ENCODE data around the gene PDE8A. TPM values are rescaled to one million over a fixed set of nuclear protein-coding genes. Genes with fewer than 3 reads are reported as not detected.

The PDE8A gene
- total and polyA plus RNA-seq, 10 of the 15 experiments (the other 5 are each of a cell fraction or from before 2014, with no cell fraction given) = 6.7 to 69.2 (median 27.2) TPM

DNA sequence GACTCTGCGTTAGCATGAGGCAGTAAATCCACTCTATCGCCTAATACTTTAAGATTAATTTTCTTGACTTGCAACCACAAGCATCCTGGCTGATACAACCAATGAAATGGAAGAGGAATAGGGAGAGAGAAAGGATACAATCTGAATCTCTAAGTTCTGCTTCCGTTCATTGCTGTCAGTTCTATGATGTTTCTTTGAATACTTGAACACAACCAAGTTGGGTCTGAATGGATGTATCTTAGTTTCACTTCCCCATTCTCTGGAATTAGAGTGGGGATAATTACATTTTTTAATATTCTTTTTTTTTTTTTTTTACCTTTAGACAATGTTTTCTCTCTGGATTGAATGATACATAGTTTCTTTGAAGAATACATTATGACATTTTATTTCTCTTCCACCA, 22.9 kb downstream of the PDE8A start:
- POLR2A ChIA-PET = interaction anchor here (1.3 to 6.1 kb wide), 5 partner anchors 12 to 26 kb away, joined by 4 to 39 read pairs (median 12); partner anchors contain the start of gene PDE8A
- BruUV-seq (replicated peaks) = no TSS peak

More for the DNA sequence above, 22.9 kb downstream of the PDE8A start:
- in situ Hi-C loops (cut with MboI) (no loop called here), intact Hi-C loops (cut with micrococcal nuclease; ENCODE audit: unreplicated experiment) (no loop called here)
- FAIRE-seq = no peak
- H3K4me3 ChIP-seq = no peak overlapping the region
- no peaks in the 10 kb centered on the region; a peak in 1 of 4 replicates for H3K36me3 ChIP-seq (ENCODE audit: control insufficient read depth in 2 of 2, insufficient read depth in 2 of 2, low read length in 1 of 2)
- no peak overlapping the region for H3K9ac ChIP-seq (ENCODE audit: control insufficient read depth, insufficient read depth, low read length)
- no peaks in the 10 kb centered on the region for H3K9me3 ChIP-seq (replicated peaks; ENCODE audit: control insufficient read depth, insufficient read depth, low read length)
- H3K27ac ChIP-seq (ENCODE audit: control insufficient read depth, insufficient read depth) = no peak overlapping the region
- H4K20me1 ChIP-seq (ENCODE audit: control insufficient read depth, insufficient read depth) = no peaks in the 10 kb centered on the region
- RAD21 ChIA-PET (ENCODE audit: unreplicated experiment) = interaction anchor here (1.2 to 3.1 kb wide), 7 partner anchors 10 to 40 kb away, joined by 3 to 18 read pairs (median 6); no protein-coding TSS in a partner anchor
- no peak overlapping the region for H3K4me2 ChIP-seq (ENCODE audit: control insufficient read depth, insufficient read depth)
- SMC1A ChIA-PET (ENCODE audit: uncharacterized antibody, unreplicated experiment) = interaction anchor here (0.8 to 5.4 kb wide), 13 partner anchors 9 to 39 kb away, joined by 3 to 49 read pairs (median 8); no protein-coding TSS in a partner anchor
- peak; percentile 29; the same call in 2 of the 3 replicates for ATAC-seq
- no peak for DNase-seq (ENCODE audit: low read depth, low spot score)
- no peak overlapping the region for H2AFZ ChIP-seq (ENCODE audit: control insufficient read depth, low read depth, low read length)
- no peaks in the 10 kb centered on the region for H3K27me3 ChIP-seq (replicated peaks in 1 of 2; ENCODE audit: control insufficient read depth in 2 of 2, insufficient read depth in 2 of 2, low read length in 1 of 2)
- 54% methylated on average over 3 of the region's 3 CpGs for WGBS (ENCODE audit: insufficient coverage, insufficient replicate concordance, low lambda C conversion rate, missing lambda C conversion rate)
- TF ChIP-seq ZNF384 (IDR thresholded peaks at IDR 0.05; ENCODE audit: borderline replicate concordance, low read depth, low read length) (0 out of 2 replicates have a peak, but pooled peaks have one; percentile 15), SPI1 (IDR thresholded peaks at IDR 0.05; ENCODE audit: borderline replicate concordance, insufficient read depth, low read depth, low read length) (peak; percentile 85), HCFC1 (IDR thresholded peaks at IDR 0.05; ENCODE audit: low read length) (no peak), CEBPB (IDR thresholded peaks at IDR 0.05; ENCODE audit: borderline replicate concordance in 1 of 2, low read depth in 2 of 2, low read length in 2 of 2) (no peak), JUND (IDR thresholded peaks at IDR 0.05; ENCODE audit: low read depth, low read length) (no peak), NFYB (IDR thresholded peaks at IDR 0.05; ENCODE audit: insufficient read depth, low read depth, low read length) (0 out of 2 replicates have a peak, but pooled peaks have one; percentile 36), BHLHE40 (IDR thresholded peaks at IDR 0.05; ENCODE audit: borderline replicate concordance in 1 of 2, low read depth in 2 of 2, low read length in 1 of 2) (no peak), IKZF2 (IDR thresholded peaks at IDR 0.05) (peak in 1 of 2 experiments; percentile 22; a peak in 2 of 4 replicates)
- TF ChIP-seq, protein P1, sequence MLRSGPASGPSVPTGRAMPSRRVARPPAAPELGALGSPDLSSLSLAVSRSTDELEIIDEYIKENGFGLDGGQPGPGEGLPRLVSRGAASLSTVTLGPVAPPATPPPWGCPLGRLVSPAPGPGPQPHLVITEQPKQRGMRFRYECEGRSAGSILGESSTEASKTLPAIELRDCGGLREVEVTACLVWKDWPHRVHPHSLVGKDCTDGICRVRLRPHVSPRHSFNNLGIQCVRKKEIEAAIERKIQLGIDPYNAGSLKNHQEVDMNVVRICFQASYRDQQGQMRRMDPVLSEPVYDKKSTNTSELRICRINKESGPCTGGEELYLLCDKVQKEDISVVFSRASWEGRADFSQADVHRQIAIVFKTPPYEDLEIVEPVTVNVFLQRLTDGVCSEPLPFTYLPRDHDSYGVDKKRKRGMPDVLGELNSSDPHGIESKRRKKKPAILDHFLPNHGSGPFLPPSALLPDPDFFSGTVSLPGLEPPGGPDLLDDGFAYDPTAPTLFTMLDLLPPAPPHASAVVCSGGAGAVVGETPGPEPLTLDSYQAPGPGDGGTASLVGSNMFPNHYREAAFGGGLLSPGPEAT (IDR thresholded peaks at IDR 0.05; ENCODE audit: low read depth) = peak; percentile 22; the same call in 1 of the 2 replicates
- TF ChIP-seq, protein P2, sequence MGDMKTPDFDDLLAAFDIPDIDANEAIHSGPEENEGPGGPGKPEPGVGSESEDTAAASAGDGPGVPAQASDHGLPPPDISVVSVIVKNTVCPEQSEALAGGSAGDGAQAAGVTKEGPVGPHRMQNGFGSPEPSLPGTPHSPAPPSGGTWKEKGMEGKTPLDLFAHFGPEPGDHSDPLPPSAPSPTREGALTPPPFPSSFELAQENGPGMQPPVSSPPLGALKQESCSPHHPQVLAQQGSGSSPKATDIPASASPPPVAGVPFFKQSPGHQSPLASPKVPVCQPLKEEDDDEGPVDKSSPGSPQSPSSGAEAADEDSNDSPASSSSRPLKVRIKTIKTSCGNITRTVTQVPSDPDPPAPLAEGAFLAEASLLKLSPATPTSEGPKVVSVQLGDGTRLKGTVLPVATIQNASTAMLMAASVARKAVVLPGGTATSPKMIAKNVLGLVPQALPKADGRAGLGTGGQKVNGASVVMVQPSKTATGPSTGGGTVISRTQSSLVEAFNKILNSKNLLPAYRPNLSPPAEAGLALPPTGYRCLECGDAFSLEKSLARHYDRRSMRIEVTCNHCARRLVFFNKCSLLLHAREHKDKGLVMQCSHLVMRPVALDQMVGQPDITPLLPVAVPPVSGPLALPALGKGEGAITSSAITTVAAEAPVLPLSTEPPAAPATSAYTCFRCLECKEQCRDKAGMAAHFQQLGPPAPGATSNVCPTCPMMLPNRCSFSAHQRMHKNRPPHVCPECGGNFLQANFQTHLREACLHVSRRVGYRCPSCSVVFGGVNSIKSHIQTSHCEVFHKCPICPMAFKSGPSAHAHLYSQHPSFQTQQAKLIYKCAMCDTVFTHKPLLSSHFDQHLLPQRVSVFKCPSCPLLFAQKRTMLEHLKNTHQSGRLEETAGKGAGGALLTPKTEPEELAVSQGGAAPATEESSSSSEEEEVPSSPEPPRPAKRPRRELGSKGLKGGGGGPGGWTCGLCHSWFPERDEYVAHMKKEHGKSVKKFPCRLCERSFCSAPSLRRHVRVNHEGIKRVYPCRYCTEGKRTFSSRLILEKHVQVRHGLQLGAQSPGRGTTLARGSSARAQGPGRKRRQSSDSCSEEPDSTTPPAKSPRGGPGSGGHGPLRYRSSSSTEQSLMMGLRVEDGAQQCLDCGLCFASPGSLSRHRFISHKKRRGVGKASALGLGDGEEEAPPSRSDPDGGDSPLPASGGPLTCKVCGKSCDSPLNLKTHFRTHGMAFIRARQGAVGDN (IDR thresholded peaks at IDR 0.05) = no peak
- CTCF ChIA-PET = interaction anchor here (1.0 to 3.7 kb wide), 9 partner anchors 9 to 51 kb away, joined by 3 to 21 read pairs (median 5); no protein-coding TSS in a partner anchor
- H3K4me1 ChIP-seq (ENCODE audit: control insufficient read depth, insufficient read depth, low read length) = peaks cover 39% of the 10 kb centered on the region
- peaks cover 50% of the 10 kb centered on the region for H3K79me2 ChIP-seq (ENCODE audit: control insufficient read depth, insufficient read depth, low read length)
